ENCODE results near the gene SPINT2. TPM values are rescaled to one million over a fixed set of nuclear protein-coding genes. Genes with fewer than 3 reads are reported as not detected.

Gene SPINT2
- total RNA-seq, 2 experiments from 2014 or later: 36.7 to 77.2 TPM

GRCh38 chr19:38326591-38326990, 62.2 kb downstream of the SPINT2 start:
- no peak for DNase-seq (ENCODE audit: low spot score)
- no peaks in the 10 kb centered on the region for H3K4me1 ChIP-seq (ENCODE audit: insufficient read depth, low read length, poor library complexity, severe bottlenecking)
- H3K27ac ChIP-seq (ENCODE audit: low read depth, low read length, poor library complexity, severe bottlenecking): no peak overlapping the region
- H3K4me3 ChIP-seq (ENCODE audit: low read depth, low read length, poor library complexity, severe bottlenecking): no peak overlapping the region
- no TSS peak for BruUV-seq (replicated peaks)
- no peaks in the 10 kb centered on the region for H4K20me1 ChIP-seq (ENCODE audit: insufficient read depth, low read length)
- H3K4me2 ChIP-seq (ENCODE audit: low read length): no peak overlapping the region
- no peak overlapping the region for H2AFZ ChIP-seq (ENCODE audit: low read length)
- H3K36me3 ChIP-seq (ENCODE audit: insufficient read depth, low read length): peaks cover 6% of the 10 kb centered on the region; the same call in 1 of the 2 replicates
- H3K9me2 ChIP-seq (ENCODE audit: insufficient read depth, low read length): no peaks in the 10 kb centered on the region
- TF ChIP-seq CTCF (conservative IDR thresholded peaks at IDR 0.05; ENCODE audit: low read length) (no peak), EZH2phosphoT487 (IDR thresholded peaks at IDR 0.05; ENCODE audit: borderline replicate concordance, low read depth, low read length) (no peak)
- H3K79me2 ChIP-seq (ENCODE audit: insufficient read depth, low read depth, low read length): no peaks in the 10 kb centered on the region
- POLR2A ChIA-PET: no interaction called here
- CTCF ChIA-PET (ENCODE audit: unreplicated experiment): no interaction called here
- intact Hi-C loops (cut with micrococcal nuclease; ENCODE audit: unreplicated experiment): no loop called here
- H3K9me3 ChIP-seq (ENCODE audit: low read length): no peaks in the 10 kb centered on the region

- Histone ChIP-seq H3K79me2 (ENCODE audit: insufficient read depth, low read depth, low read length) (no peaks in the 10 kb centered on the region), H2AFZ (ENCODE audit: low read length) (no peak overlapping the region), H3K27ac (ENCODE audit: low read depth, low read length, poor library complexity, severe bottlenecking) (no peak overlapping the region), H3K9me3 (ENCODE audit: low read length) (no peaks in the 10 kb centered on the region), H4K20me1 (ENCODE audit: insufficient read depth, low read length) (no peaks in the 10 kb centered on the region), H3K4me3 (ENCODE audit: low read depth, low read length, poor library complexity, severe bottlenecking) (no peak overlapping the region), H3K4me2 (ENCODE audit: low read length) (no peak overlapping the region), H3K36me3 (ENCODE audit: insufficient read depth, low read length) (peaks cover 6% of the 10 kb centered on the region; the same call in 1 of the 2 replicates), H3K9me2 (ENCODE audit: insufficient read depth, low read length) (no peaks in the 10 kb centered on the region), H3K4me1 (ENCODE audit: insufficient read depth, low read length, poor library complexity, severe bottlenecking) (no peaks in the 10 kb centered on the region)
- TF ChIP-seq CTCF (conservative IDR thresholded peaks at IDR 0.05; ENCODE audit: low read length) (no peak), EZH2phosphoT487 (IDR thresholded peaks at IDR 0.05; ENCODE audit: borderline replicate concordance, low read depth, low read length) (no peak)
- ChIA-PET POLR2A (no interaction called here), CTCF (ENCODE audit: unreplicated experiment) (no interaction called here)
- TSS peak; percentile 51 for BruUV-seq (replicated peaks)
- intact Hi-C loops (cut with micrococcal nuclease; ENCODE audit: unreplicated experiment): no loop called here
- DNase-seq (ENCODE audit: low spot score): no peak
These were observed 65.3 kb downstream of the SPINT2 start for GRCh38 chr19:38329651-38330050.

- no TSS peak for BruUV-seq (replicated peaks)
- ChIA-PET CTCF (ENCODE audit: unreplicated experiment) (no interaction called here), POLR2A (interaction anchor here (1.1 kb wide), 1 partner anchor 42 kb away, joined by 3 read pairs; the partner anchor contains the start of gene PSMD8)
- Histone ChIP-seq H3K4me3 (ENCODE audit: low read depth, low read length, poor library complexity, severe bottlenecking) (no peak overlapping the region), H3K4me2 (ENCODE audit: low read length) (no peak overlapping the region), H3K9me2 (ENCODE audit: insufficient read depth, low read length) (no peaks in the 10 kb centered on the region), H3K27ac (ENCODE audit: low read depth, low read length, poor library complexity, severe bottlenecking) (no peak overlapping the region), H4K20me1 (ENCODE audit: insufficient read depth, low read length) (no peaks in the 10 kb centered on the region), H2AFZ (ENCODE audit: low read length) (no peak overlapping the region), H3K4me1 (ENCODE audit: insufficient read depth, low read length, poor library complexity, severe bottlenecking) (no peaks in the 10 kb centered on the region), H3K36me3 (ENCODE audit: insufficient read depth, low read length) (peaks cover 6% of the 10 kb centered on the region; the same call in 1 of the 2 replicates), H3K9me3 (ENCODE audit: low read length) (no peaks in the 10 kb centered on the region), H3K79me2 (ENCODE audit: insufficient read depth, low read depth, low read length) (no peaks in the 10 kb centered on the region)
- TF ChIP-seq CTCF (conservative IDR thresholded peaks at IDR 0.05; ENCODE audit: low read length): no peak
- TF ChIP-seq EZH2phosphoT487 (IDR thresholded peaks at IDR 0.05; ENCODE audit: borderline replicate concordance, low read depth, low read length): no peak
- intact Hi-C loops (cut with micrococcal nuclease; ENCODE audit: unreplicated experiment): no loop called here
- DNase-seq (ENCODE audit: low spot score): no peak
These were observed 67.4 kb downstream of the SPINT2 start for GRCh38 chr19:38331728-38332127.
